ENCODE data around the gene MYBPHL. TPM values are rescaled to one million over a fixed set of nuclear protein-coding genes. Genes with fewer than 3 reads are reported as not detected.

Gene MYBPHL
- total and polyA plus RNA-seq, 2 of the 13 experiments (the other 11 are each of a cell fraction or from before 2014, with no cell fraction given) = 3.7 to 3.8 TPM

DNA sequence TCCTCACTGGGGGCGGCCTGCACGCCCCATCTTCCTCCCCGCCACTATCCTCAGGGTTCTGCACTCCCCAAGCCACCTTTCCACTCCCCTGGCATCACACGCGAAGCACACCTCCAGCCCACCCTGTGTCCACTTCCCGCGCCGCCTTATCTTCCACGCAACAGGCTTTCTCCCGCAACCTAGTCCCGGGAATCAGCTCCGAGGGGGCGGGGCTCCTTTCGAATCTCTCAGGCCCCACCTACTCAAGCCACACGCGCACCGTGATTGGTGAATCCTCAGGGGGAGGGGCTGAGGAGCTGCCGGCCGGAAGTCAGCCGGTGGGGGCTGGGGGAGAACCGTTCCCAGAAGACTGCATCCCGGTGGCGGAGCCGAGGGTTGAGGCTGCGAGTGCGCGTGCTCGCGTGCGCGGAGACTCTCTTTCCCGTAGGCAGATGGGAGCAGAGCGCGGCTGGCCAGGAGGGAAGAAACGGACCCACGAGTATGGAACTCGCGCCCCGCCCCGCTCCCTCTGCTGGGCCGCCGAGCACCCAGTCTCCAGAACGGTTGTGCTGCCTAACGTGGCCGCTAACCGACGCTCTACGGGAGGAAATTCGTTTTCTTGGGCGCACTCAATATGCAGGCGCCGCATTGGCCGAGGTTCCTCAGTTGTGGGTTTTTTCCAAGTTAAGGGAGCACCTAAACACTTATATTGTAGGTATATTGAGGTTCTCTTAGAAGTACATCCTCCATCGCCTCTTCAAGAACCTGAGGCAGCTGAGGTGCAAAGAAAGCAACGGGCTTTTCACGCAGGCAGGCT, 23.7 kb downstream of the MYBPHL start, which contains the start of gene PSRC1 (continued):
- TF ChIP-seq ZNF570 (CRISPR knock-in tag; IDR thresholded peaks at IDR 0.05; ENCODE audit: borderline replicate concordance) (no peak), CHCHD3 (CRISPR knock-in tag; IDR thresholded peaks at IDR 0.05) (no peak), ZNF766 (CRISPR knock-in tag; IDR thresholded peaks at IDR 0.05; ENCODE audit: borderline replicate concordance) (0 out of 2 replicates have a peak, but pooled peaks have one; percentile 66), ATF7 (IDR thresholded peaks at IDR 0.05) (no peak), ATF7 (CRISPR knock-in tag; IDR thresholded peaks at IDR 0.05) (no peak), JARID2 (CRISPR knock-in tag; IDR thresholded peaks at IDR 0.05; ENCODE audit: insufficient replicate concordance) (no peak), WIZ (CRISPR knock-in tag; IDR thresholded peaks at IDR 0.05) (peak; percentile 82; the same call in 1 of the 2 replicates), SYNCRIP (IDR thresholded peaks at IDR 0.05; ENCODE audit: insufficient read depth, low read depth, low read length) (no peak), ZNF432 (CRISPR knock-in tag; IDR thresholded peaks at IDR 0.05; ENCODE audit: borderline replicate concordance) (no peak), HOXA7 (CRISPR knock-in tag; IDR thresholded peaks at IDR 0.05) (no peak), CBX5 (CRISPR knock-in tag; IDR thresholded peaks at IDR 0.05; ENCODE audit: borderline replicate concordance) (no peak; the same call in 1 of the 2 replicates), MAF1 (CRISPR knock-in tag; IDR thresholded peaks at IDR 0.05; ENCODE audit: borderline replicate concordance) (no peak), PLRG1 (conservative IDR thresholded peaks at IDR 0.05) (no peak), FOXK2 (IDR thresholded peaks at IDR 0.05) (no peak), ZKSCAN5 (CRISPR knock-in tag; IDR thresholded peaks at IDR 0.05) (no peak), FOSL2 (CRISPR knock-in tag; IDR thresholded peaks at IDR 0.05) (0 out of 2 replicates have a peak, but pooled peaks have one; percentile 36), TEAD3 (CRISPR knock-in tag; optimal IDR thresholded peaks at IDR 0.05; ENCODE audit: borderline replicate concordance) (no peak), ZNF557 (CRISPR knock-in tag; IDR thresholded peaks at IDR 0.05) (0 out of 2 replicates have a peak, but pooled peaks have one; percentile 23), ZNF543 (CRISPR knock-in tag; IDR thresholded peaks at IDR 0.05) (0 out of 2 replicates have a peak, but pooled peaks have one; percentile 36)
- TF ChIP-seq, protein P1, sequence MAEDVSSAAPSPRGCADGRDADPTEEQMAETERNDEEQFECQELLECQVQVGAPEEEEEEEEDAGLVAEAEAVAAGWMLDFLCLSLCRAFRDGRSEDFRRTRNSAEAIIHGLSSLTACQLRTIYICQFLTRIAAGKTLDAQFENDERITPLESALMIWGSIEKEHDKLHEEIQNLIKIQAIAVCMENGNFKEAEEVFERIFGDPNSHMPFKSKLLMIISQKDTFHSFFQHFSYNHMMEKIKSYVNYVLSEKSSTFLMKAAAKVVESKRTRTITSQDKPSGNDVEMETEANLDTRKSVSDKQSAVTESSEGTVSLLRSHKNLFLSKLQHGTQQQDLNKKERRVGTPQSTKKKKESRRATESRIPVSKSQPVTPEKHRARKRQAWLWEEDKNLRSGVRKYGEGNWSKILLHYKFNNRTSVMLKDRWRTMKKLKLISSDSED (CRISPR knock-in tag; IDR thresholded peaks at IDR 0.05) = no peak
- TF ChIP-seq, protein P2, sequence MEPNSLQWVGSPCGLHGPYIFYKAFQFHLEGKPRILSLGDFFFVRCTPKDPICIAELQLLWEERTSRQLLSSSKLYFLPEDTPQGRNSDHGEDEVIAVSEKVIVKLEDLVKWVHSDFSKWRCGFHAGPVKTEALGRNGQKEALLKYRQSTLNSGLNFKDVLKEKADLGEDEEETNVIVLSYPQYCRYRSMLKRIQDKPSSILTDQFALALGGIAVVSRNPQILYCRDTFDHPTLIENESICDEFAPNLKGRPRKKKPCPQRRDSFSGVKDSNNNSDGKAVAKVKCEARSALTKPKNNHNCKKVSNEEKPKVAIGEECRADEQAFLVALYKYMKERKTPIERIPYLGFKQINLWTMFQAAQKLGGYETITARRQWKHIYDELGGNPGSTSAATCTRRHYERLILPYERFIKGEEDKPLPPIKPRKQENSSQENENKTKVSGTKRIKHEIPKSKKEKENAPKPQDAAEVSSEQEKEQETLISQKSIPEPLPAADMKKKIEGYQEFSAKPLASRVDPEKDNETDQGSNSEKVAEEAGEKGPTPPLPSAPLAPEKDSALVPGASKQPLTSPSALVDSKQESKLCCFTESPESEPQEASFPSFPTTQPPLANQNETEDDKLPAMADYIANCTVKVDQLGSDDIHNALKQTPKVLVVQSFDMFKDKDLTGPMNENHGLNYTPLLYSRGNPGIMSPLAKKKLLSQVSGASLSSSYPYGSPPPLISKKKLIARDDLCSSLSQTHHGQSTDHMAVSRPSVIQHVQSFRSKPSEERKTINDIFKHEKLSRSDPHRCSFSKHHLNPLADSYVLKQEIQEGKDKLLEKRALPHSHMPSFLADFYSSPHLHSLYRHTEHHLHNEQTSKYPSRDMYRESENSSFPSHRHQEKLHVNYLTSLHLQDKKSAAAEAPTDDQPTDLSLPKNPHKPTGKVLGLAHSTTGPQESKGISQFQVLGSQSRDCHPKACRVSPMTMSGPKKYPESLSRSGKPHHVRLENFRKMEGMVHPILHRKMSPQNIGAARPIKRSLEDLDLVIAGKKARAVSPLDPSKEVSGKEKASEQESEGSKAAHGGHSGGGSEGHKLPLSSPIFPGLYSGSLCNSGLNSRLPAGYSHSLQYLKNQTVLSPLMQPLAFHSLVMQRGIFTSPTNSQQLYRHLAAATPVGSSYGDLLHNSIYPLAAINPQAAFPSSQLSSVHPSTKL (CRISPR knock-in tag; IDR thresholded peaks at IDR 0.05) = peak; percentile 72
- TF ChIP-seq, protein P3, sequence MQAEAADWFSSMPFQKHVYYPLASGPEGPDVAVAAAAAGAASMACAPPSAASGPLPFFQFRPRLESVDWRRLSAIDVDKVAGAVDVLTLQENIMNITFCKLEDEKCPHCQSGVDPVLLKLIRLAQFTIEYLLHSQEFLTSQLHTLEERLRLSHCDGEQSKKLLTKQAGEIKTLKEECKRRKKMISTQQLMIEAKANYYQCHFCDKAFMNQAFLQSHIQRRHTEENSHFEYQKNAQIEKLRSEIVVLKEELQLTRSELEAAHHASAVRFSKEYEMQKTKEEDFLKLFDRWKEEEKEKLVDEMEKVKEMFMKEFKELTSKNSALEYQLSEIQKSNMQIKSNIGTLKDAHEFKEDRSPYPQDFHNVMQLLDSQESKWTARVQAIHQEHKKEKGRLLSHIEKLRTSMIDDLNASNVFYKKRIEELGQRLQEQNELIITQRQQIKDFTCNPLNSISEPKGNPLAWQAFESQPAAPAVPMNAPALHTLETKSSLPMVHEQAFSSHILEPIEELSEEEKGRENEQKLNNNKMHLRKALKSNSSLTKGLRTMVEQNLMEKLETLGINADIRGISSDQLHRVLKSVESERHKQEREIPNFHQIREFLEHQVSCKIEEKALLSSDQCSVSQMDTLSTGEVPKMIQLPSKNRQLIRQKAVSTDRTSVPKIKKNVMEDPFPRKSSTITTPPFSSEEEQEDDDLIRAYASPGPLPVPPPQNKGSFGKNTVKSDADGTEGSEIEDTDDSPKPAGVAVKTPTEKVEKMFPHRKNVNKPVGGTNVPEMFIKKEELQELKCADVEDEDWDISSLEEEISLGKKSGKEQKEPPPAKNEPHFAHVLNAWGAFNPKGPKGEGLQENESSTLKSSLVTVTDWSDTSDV (CRISPR knock-in tag; IDR thresholded peaks at IDR 0.05) = no peak
